HG02981 (cell line): ENCODE measurements around the gene ANAPC13.

ENCODE experiments used
- ATAC-seq: cut with Tn5 transposase; IDR thresholded peaks from one replicate; pipeline ENCODE4 v1.9.1; 2021; ENCODE audit warnings: mild to moderate bottlenecking, moderate library complexity; ENCODE audit not compliant: unreplicated experiment

The ANAPC13 gene

DNA sequence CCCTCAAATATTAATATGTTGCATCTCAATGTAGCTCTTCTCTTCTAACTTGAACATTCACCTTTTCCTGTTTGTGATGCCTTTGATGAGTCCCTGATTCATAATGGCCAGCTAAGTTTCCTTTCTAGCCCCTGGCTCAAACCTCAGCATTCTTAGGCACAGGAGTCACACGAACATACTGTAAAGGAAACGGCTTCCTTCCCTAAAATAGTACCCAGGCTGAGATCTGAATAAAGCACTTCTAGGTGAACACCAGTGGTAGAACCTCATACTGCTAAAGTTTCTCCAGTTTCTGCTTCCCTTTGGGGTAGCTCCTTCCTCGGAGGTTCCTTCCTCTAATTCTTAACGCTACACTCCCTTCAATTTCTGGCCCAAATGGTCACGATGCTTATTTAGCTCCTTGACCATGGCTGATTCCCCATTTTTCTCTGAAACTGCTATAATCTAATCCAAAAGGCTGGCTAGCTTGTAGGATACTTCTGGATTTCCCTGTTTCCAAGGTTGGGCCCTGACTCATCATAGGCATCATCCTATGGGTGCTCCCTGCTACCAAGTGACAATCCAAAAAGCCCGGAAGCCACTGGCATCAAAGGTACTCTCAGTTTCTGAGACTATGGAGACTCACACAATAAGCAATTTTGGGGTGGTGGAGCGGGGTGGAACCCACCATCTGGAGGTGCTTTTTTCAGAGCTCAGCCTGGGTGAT, 2.4 kb downstream of the ANAPC13 start:
- ATAC-seq = no peak

DNA sequence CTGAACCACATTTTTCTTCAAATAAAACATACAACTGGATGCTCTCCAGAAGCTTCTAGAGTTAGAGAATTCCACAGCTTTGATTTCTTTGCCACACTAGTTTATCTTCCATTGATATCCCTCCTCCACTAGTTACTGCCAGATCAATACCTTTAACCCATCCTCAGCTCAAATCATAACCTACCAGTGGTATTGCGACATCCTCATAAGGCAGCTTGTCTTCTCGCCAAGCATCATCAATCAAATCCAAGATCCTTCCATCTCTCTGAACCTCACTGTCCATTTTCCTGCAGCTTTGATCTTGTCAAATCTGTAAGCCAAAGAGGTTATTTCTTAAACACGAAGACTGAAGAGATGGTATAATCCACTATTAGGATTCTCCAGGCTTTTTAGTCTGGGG, 3.2 kb downstream of the ANAPC13 start:
- ATAC-seq = no peak

DNA sequence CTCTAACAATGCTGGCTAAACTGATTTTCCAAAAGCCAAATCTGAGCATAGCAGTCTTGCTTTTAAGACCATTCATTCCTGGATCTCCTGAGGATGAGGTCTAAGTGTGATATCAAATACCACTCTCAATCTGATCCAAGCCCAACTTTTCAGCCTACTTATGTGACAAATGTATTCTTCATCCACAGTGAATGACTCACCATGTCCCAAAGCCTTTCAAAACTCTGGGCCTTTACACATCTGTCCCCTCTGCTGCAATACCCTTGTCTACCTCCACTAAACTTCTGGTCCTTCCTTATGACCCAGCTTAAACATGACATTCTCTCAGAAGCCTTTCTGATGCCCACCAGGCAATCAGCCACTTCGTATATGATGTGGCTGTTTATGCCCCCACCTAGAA, 4.6 kb downstream of the ANAPC13 start:
- ATAC-seq = no peak

DNA sequence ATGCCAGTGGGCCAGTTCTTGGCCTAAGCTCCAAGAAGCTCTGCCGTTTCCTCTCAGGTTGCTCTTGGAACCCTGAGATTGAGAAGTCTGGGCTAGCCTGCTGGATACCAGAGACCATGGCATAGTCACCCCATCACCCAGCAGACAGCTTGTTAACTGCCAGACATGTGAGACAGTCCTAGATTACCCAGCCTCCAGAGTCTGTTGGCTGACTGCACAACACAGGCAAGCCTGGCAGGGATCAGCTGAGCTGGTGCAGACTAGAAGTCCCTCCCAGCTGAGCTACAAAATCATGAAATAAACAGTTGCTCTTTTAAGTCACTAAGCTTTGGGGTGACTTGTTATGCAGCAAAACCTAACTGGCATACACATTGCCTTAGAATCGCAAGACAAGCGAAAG, 5.2 kb downstream of the ANAPC13 start:
- no peak for ATAC-seq

DNA sequence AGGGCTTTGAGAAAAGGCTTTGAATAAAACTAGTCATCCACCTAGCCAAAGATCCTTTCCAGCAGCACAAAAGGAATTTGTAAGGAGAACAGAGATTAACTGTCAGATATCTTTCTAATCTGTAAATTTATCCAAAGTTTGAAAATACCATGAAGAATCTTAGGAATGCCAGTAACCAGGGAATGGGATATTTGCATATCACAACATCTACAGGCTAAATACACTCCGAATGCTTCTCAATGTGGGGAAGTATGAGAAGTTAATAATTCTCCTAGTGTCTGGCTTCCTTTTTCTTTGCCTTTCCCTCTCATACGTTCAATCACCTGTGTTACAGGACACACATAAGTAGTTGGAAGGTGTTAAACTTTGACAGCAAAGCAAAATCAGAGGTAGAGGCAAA, 7.8 kb downstream of the ANAPC13 start:
- no peak for ATAC-seq

DNA sequence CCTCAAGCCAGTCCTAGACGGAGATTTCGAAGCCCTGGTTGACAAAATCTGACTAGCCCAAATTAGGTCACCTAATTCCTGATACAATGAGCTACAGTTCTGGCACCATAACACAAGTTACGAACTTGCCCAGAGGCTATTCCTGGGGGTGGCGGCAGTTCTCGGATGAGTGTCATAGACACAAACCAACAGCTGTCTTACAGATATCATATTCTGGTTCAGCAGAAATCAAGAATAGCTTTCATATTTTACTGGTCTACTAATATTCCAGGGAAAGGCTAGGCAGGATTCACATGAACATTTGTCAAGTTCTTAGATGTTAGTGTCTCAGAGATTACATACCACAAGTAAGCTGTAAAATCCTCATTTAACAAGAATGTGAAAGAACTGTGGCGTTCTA, 8.8 kb downstream of the ANAPC13 start:
- no peak for ATAC-seq

DNA sequence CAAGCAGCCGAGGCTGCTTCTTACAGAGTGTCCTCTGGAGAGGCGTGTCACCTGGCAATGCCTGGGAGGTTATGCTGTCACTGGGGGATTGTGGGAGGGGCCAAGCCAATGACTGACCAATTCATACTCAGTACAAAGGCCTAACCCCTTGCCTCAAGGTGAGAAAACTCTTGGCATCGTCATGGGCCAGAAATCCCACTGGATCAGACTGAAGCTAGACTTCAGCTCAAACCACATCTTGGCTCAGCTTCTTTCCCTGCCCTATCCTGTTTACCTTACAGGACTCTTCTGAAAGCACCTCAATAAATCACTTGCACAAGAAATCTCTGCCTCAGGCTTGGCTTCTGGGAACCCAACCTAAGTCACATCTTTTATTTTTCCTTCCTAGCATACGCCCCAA, 9.5 kb downstream of the ANAPC13 start:
- ATAC-seq = no peak

DNA sequence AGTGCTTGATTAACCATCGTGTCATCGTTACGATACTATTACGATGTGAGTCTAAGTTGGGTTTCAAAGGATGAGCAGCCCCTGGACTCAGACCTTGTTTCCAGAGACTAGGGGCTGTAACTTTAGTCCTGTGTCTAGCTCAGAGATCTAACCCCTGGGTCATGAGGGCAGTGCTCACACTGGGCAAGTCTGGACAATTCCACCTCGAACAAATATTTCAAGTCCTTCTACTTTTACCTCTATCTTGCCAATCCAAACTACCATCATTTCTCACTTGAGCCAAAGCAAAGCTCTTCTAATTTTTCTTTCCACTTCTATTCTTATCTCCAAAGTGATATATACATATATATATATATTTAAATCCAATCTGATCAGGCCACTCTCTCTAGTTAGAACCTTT, 10.8 kb downstream of the ANAPC13 start:
- no peak for ATAC-seq

DNA sequence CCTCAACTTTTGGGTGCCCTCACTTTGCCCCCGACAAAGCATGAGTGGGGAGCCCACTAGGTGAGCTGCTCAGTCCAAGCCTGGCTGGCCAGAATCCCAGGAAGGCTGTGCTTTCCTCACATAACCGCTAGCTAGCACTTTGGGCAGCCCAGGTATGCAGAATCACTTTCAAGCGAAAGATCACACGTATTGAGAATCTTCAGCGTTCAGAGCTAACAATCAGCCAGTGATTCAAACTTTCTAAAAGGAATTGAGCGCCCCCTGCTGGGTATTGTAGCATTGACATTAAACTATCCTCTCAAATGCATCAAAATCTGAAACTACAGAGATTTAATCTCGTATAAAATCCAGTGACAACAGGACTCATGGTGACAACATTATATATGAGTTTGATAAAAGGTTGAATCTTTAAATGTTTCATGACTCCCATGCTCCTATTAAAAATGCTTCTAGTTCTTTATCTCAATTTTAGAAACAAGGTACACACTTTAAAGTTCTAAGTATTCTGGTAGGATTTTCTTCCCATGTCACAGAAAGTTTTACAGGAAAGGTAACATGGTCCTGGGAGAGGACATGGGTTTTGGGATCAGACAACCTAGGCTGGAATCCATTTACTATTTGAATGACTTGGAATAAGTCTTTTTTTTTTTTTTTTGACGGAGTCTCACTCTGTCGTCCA, 11.8 kb downstream of the ANAPC13 start:
- no peak for ATAC-seq

DNA sequence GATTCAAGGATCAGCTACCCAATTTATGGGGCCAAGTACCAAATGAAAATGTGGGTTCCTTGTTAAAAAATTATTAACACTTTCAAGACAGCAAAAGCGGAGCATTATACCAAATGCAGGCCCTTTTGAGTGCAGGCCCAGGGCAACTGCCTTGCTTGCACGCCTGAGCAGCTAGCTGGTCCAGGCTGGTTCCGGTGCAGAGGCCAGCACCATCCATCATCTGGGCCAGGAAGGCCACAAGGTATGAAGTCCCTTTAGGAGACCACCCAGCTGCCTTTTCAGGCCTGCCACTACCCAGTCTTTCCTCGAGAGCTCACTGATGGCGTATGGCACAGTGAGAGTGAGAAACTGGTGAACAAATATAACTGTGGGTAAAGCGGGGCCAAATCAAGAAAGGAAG, 13.0 kb downstream of the ANAPC13 start:
- ATAC-seq = no peak

DNA sequence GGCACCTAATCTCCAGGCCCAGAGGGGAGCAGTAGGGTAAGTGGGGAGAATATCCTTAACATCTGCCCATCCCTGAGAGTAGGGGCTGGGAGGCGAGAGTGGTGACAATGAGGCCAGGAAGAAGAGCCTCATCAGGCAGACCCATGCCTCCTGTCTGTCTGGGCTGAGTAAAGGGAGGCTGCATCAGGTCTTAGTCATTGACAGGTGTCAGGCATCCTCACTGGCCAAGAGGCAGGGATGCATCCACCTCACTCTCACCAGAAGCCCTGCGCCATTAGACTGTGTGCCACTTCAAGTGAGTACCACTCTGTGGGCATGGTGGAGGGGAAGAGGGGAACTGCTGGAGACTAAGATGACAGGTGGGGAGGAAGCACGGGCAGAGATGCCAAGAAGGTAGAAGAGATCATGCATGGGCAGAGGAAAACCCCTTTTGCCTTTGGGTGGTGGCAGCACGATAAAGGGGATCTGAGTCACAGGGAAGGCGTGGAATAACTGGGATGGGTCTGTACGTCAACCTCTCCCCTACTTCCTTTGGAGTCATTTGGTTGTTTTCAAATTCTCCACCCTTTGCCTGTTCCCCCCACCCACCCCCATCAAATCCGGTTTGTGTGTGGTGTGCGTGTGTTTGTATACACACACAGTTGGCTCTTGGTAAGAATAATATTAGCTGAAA, 14.1 kb downstream of the ANAPC13 start:
- no peak for ATAC-seq

DNA sequence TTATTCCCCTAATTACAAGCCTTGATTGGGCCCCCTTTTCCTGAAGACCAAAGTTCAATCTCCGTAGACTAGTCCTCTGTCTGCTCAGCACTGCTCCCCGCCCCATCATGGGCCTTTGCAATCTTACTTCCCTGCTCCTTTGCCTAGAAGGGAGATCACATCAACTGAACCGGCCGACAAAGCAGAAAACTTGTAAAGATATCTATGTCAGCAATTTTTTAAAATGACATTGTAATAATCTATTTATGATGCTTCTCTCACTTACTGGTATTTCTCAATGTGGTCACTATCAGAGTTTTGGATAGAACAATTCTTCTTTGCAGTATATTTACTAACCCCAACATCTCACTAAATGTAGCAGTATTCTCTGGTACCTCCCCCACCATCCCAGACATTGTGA, 17.3 kb downstream of the ANAPC13 start:
- ATAC-seq = no peak

DNA sequence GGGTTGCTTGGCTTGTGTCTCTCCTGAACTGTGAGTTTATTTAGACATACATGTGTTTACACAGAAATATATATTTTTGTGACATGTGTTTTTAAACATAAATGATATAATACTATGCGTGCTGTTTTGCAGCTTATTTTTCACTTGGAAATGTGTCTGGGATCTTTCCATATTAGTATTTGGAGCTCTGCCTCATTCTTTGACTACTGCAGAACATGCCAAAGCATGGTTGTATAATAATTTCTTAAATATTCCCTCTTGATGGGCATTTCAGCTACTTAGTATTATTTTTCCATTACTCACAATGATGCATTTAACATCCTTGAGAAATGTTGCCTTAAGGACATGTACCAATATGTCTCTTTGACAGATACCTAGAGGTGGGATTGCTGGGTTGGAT, 19.5 kb downstream of the ANAPC13 start:
- ATAC-seq = no peak

DNA sequence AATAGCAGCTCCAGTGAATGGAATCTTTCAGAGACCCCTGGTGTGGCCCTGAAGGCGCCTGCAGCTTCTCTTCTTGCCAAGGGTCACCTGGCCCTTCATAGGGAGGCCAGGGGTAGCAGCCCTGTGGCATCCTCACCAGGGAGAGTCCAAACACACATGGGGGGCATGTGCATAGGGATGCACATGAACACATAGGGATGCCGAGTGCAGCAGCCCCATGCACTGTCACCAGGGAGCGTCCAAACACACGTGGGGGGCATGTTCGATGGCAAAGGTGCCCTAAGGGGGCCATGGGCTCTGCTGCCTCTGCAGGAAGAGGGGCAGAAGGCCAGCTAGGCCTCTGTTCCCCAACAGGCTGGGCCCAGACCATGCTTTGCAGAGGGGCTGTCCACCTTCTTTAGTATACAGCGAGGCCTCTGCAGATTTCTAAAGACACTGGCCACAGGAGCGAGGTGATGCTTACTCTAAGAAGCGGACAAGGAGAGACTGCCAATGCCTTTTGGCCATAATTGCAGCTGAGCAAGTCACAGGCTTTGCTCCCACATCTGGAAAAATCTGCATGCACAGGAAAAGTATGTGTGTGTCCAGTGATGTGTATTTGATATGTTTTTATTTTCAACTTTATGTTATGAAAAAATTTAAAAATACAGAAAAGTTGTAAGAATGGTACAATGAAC, 21.0 kb downstream of the ANAPC13 start:
- ATAC-seq = no peak

DNA sequence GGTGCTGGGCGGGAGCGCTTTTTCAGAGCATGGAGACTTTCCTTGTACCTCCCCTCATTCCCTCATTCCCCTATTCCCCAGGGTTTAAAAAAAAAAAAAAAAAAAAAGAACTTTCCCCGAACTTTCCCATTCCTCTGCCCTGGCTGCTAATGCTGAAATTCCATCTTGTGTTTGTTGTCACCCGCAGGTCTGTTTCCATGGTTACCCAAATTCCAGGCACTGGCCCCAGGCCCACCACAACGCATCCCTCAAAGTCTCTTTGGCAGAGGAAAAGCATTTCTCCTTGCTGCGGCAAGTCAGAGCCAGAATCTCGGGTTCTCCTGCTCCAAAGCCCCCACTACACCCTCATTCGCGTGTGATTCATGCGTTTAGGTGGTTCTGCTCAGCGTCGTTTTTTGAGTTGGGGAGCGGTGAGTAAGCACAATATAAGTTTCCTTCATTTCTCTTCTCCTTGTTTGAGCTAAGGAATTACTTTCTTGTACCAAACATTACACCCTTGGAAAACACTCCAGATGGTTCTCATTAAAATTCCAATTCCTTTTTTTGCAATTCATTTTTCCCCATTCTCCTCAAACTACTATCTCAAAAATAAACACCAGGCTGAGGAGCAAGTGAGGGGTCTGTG, 21.6 kb downstream of the ANAPC13 start:
- no peak for ATAC-seq

DNA sequence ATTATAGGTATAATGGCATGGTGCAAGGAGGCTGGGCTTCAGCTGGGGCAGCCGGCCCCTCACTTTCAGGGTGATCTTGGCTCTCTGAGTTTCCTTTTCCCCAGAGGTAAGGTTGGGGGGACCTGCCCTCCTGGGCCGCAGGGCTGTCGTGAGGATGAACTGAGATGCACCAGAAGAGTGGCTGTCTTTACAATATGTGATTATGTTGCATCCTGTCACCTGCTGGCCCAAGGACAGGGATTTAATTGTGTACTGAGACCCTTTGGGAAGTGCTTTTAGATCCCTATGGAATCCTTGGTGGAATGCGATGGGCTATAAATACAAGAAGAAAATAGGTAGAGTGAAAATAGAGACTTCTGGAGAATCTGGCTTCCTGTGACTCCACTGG, 22.1 kb downstream of the ANAPC13 start:
- ATAC-seq = no peak

DNA sequence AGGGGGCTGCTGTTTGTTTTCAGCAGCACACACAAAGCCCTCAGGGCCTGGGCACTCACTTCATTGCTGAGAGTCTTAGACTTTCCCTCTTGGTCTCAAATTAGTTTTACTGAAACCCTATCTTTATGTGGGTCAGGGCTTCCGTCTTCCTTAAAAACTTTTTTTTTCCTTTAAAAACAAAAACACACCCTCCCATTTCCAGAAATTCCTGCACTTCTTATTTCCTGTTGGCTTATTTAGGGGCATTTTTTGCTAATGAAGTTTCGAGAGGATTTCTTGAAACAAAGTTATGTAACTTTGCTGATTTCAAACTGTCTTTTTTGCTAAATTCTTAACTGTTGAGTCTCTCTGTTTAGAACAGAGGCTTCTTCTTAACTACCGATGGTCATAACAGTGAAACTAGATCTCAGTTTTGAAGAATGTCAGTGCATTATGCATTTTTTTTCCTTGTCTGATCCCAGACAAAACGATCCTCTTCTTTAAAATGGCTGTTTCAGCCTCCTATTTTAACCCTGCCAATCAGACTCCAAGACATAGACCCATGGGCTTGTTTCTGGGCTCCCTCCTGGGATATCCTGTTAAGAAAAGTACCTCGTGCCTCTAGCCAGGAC, 23.3 kb downstream of the ANAPC13 start:
- ATAC-seq = no peak

DNA sequence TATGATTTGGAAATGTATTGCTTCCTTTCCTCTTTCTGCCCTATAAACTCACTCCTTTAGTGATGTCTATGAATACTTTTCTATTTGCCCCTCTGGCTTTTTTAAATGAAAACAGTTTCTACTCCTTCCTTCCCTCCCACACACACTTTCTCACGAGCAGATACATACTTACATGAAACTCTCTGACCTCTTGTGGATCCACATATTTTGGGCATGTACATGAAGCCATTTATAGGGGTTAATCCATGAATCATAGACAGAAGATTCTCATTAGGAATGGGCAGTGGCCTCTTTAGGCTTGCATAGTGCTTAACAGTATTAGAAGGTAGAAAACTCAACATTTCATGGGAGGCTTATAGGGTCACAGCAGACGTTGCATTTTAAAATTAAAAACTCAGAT, 24.8 kb downstream of the ANAPC13 start:
- no peak for ATAC-seq

DNA sequence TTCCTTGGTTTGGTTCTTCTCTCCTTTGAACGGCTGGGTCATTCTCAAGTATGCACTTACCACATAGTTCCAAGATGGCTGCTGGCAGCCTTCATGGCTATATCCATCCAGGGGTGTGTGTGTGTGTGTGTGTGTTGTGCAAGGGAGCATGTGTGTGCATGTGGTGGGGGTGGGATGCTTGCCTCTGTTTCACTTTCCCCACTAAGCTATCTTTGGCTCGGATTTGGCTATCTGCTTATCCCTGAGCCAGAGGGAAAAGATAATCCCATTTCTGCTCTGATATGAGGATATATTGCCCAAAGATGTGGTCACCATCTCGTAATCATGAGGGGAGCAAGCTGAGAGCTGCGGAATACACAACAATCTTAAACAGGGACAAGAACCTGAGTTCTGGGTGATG, 26.2 kb downstream of the ANAPC13 start:
- ATAC-seq = no peak

DNA sequence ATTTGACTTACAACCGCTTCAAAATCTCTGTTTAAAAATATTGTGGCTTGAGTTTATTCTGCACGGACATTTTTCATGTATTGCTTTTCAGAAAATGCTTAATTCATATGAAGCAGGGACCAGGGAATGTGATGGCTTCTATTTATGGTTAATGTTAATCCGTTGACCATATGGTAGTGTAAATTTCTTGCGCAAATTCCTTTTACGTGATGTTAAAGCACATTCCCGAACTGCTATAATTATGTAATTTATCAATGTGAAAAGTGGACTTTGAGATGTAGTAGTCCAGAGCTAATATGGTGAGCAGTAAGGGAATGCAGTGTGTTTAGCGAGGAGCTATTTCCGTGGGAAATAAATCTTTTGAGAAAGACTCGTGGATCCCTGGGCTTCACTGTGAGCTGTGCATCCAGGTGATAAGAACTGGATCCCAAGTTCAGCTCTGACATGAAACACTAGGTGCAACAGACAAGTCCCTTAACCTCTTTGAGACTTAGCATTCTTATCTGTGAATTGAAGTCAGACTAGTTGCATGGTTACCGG, 27.3 kb downstream of the ANAPC13 start:
- ATAC-seq = no peak
